WERI-Rb-1 (cell line): ENCODE results near the gene ZFYVE21.

ENCODE experiments used
- DNase-seq: peaks from one replicate; pipeline ENCODE4 v3.0.0-alpha.2; 2020
- H3K27ac ChIP-seq: fragments of 250-450 bp; sonication (Bioruptor Pico); 2 replicates; pipeline ENCODE4 v1.5.1; 2020; ENCODE audit warnings: mild to moderate bottlenecking, moderate library complexity
- H3K27me3 ChIP-seq: fragments of 250-450 bp; sonication (Bioruptor Pico); 2 replicates; pipeline ENCODE4 v1.5.1; 2021; ENCODE audit warnings: mild to moderate bottlenecking, low read depth, moderate library complexity; ENCODE audit not compliant: insufficient read depth, severe bottlenecking
- H3K36me3 ChIP-seq: fragments of 250-450 bp; sonication (Bioruptor Pico); 2 replicates; pipeline ENCODE4 v1.5.1; 2020; ENCODE audit warnings: mild to moderate bottlenecking, moderate library complexity
- H3K4me3 ChIP-seq: 2 replicates; pipeline ENCODE4 v1.5.1; 2011; ENCODE audit warnings: low read depth, mild to moderate bottlenecking, control low read depth, low read length
- H3K9me3 ChIP-seq: fragments of 250-450 bp; sonication (Bioruptor Pico); 2 replicates; pipeline ENCODE4 v1.5.1; 2021; ENCODE audit warnings: mild to moderate bottlenecking, moderate library complexity; ENCODE audit not compliant: severe bottlenecking
- TF ChIP-seq, protein P1 (sequence below): IDR thresholded peaks from 2 replicates; pipeline ENCODE4 v1.5.1; 2011; ENCODE audit warnings: low read depth, mild to moderate bottlenecking, control low read depth, inconsistent platforms, low read length

Gene ZFYVE21

DNA sequence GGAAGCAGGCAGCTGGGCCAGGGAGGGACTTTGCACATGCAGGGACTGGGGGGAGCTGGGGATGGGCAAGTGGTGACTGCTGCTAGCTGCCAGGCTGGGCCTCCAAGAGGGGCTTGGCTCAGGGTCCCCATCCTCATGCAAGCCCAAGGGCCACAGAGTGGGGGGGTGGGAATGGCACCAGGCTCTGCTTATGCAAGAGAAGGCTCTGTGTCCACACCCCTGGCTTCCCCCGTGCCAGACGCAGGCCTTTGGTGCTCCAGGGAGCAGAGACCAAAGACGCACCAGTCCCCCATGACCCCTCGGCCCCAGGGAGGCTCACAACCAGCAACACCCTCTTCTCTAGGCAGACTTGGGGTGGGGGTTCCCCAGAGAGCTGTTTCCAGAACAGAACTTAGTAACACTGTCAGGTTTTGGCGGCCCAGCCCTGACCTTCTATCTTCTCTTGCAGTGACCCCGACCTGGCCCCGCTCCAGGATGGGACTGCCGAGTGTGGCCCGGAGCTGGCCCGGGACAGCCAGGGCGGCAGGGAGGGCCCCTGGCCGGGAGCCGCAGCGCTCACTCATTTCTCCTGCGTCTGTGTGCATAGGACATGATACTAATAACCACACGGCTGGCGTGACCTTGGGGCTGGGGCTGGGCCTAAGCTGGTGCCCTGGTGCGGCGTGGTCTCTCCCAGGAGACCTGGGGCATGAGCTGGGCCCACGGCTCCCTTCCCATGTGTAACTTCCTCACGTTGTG is 14.7 kb upstream of the ZFYVE21 start:
- H3K4me3 ChIP-seq: no peak overlapping the region
- no peak for DNase-seq
- H3K36me3 ChIP-seq: peaks cover 87% of the 10 kb centered on the region
- TF ChIP-seq, protein P1, sequence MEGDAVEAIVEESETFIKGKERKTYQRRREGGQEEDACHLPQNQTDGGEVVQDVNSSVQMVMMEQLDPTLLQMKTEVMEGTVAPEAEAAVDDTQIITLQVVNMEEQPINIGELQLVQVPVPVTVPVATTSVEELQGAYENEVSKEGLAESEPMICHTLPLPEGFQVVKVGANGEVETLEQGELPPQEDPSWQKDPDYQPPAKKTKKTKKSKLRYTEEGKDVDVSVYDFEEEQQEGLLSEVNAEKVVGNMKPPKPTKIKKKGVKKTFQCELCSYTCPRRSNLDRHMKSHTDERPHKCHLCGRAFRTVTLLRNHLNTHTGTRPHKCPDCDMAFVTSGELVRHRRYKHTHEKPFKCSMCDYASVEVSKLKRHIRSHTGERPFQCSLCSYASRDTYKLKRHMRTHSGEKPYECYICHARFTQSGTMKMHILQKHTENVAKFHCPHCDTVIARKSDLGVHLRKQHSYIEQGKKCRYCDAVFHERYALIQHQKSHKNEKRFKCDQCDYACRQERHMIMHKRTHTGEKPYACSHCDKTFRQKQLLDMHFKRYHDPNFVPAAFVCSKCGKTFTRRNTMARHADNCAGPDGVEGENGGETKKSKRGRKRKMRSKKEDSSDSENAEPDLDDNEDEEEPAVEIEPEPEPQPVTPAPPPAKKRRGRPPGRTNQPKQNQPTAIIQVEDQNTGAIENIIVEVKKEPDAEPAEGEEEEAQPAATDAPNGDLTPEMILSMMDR: no peak
- no peaks in the 10 kb centered on the region for H3K9me3 ChIP-seq
- no peaks in the 10 kb centered on the region for H3K27me3 ChIP-seq
- no peak overlapping the region for H3K27ac ChIP-seq

DNA sequence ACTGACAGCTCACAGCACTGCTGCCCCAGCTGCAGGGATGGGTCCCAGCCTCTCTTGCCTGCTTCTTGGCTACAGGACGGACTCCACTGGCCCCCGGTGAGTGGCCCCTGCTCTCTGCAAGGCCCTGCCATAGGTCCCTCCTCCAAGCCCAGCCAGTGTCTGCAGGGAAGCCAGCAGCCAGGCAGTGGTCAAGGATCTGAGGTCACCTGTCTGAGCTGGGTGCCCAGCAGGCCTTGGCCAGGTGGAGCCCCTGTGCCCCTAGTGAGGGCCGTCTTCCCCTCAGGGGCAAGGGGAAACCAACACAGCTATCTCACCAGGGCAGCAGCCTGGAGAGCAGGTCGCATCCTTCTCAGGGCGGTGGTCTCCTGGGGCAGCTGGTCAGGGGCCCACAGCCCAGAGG is 13.5 kb upstream of the ZFYVE21 start:
- peaks cover 93% of the 10 kb centered on the region for H3K36me3 ChIP-seq
- H3K9me3 ChIP-seq: no peaks in the 10 kb centered on the region
- TF ChIP-seq, protein P1: no peak
- H3K27ac ChIP-seq: no peak overlapping the region
- no peak overlapping the region for H3K4me3 ChIP-seq
- H3K27me3 ChIP-seq: no peaks in the 10 kb centered on the region
- no peak for DNase-seq

DNA sequence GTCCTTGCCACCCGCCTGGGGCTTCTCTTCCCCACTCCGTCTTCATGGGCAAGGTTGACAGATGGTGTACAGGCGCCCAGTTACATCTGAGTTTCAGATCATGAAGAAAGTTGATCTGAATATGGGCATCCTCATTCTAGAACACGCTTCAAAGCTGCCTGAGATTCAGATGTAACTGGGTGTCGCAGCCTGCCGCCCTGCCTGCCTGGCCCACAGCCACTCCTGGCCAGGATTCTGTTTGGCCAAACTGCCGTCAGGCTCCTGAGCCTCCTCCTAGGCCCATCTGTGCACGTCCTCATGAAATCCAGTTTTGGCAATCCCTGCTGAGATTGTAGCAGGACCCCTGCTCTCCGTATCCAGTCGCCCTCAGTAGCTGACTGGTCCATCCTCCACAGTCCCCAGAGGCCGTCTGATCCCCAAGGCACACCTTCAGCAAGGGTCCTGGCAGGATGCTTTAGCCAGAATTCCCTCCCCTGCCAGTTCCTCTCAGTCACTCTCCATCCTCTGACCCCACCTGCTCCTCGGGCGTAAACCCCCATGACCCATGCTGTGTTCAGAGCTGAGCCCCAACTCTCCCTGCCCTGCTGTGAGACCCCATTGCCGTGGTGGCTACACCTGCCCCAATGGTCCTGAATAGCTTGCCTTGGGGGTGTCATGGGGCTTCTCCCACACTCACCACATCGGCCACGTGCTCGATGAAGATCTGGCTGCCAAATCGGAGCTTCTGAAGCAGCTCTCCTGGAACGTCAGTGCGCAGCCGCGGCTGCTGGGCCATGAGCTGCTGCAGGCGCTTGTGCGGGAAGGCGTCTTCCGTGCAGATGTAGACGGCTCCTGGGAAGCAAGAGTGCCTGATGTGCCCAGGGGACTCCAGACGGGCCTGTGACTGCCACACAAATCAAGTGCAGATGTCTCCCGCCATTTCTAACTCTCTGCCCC is 12.8 kb upstream of the ZFYVE21 start:
- Histone ChIP-seq H3K27ac (no peak overlapping the region), H3K36me3 (peaks cover 95% of the 10 kb centered on the region), H3K27me3 (no peaks in the 10 kb centered on the region), H3K9me3 (no peaks in the 10 kb centered on the region), H3K4me3 (no peak overlapping the region)
- TF ChIP-seq, protein P1: no peak
- DNase-seq: no peak

DNA sequence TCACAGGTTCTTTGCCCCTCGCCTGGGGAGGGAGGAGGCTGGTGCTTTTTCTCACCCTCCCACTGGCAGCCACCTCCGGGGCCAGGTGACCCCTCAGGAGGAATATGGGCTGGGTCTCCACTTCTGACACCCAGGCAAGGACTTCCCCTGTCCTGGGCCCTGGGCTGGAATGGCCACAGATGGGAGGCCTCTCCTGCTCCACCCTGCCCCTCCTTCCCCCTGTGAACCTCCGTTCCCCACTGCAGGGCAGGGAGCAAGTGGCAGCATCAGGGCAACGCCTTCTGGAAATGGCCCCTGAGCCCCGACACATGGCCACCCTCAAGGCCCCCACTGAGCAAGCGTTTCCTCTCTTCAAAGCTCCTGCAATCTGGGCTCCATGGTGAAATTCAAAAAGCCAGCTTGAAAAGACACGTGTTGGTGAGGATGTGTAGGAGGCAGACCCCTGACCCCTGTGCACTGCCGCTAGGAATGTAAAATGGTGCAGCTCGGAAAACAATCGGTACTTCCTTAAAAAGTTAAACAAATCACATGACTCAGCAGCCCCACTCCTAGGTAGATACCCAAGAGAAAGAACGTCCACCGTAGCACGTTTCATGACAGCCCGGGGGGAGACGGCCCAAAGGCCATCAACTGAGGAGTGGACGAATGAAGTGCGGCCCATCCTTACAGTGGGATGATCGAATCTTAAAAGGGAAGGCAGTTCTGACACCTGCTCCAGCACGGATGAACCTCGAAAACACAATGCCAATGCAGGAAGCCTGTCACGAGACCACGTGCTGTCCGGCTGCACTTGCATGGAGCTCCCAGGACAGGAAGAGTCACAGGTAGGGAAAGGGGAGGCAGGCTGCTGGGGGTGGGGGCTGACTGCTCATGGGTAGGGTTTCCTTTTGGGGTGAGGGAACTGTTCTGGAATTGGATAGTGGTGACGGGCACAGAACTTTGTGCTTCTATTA is 11.9 kb upstream of the ZFYVE21 start:
- H3K27ac ChIP-seq: no peak overlapping the region
- DNase-seq: no peak
- peaks cover 95% of the 10 kb centered on the region for H3K36me3 ChIP-seq
- TF ChIP-seq, protein P1: no peak
- no peak overlapping the region for H3K4me3 ChIP-seq
- no peaks in the 10 kb centered on the region for H3K27me3 ChIP-seq
- H3K9me3 ChIP-seq: no peaks in the 10 kb centered on the region

DNA sequence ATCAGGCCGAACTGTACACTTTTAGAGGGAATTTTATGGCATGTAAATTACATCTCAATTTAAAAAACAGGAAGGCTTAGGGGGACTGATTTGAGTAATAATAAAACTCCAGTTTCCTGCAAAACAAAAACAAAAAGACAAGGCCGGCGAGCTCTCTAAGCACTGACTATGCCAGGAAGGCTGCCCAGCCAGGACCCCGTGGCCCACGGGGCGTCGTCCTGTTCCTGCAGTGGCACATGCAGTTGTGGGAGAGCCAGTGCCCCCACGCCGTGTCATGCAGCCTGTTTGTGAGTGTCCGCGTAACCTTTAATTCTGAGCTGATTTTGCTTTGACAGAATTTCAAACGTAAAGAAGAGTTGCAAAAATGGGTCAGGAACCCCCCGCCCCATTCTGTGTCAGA is 10.9 kb upstream of the ZFYVE21 start:
- H3K27ac ChIP-seq: no peak overlapping the region
- TF ChIP-seq, protein P1: no peak
- DNase-seq: no peak
- H3K27me3 ChIP-seq: no peaks in the 10 kb centered on the region
- peaks cover 95% of the 10 kb centered on the region for H3K36me3 ChIP-seq
- H3K9me3 ChIP-seq: no peaks in the 10 kb centered on the region
- H3K4me3 ChIP-seq: no peak overlapping the region
